Ishikawa (cell line): ENCODE data around the gene PXMP2.

Experiments used
- CEBPB ChIP-seq: IDR thresholded peaks from 2 replicates; pipeline ENCODE4 v1.6.1; 2012
- CREB1 ChIP-seq: IDR thresholded peaks from 2 replicates; pipeline ENCODE4 v1.6.1; 2012; ENCODE audit warnings: low read depth
- EGR1 ChIP-seq: IDR thresholded peaks from 2 replicates; pipeline ENCODE4 v1.6.1; 2012
- EP300 ChIP-seq: IDR thresholded peaks from 2 replicates; pipeline ENCODE4 v1.6.1; 2012; ENCODE audit warnings: borderline replicate concordance
- FOXM1 ChIP-seq: IDR thresholded peaks from 2 replicates; pipeline ENCODE4 v1.6.1; 2012; ENCODE audit warnings: low read depth, borderline replicate concordance
- MAX ChIP-seq: IDR thresholded peaks from 2 replicates; pipeline ENCODE4 v1.6.1; 2012
- NFIC ChIP-seq: IDR thresholded peaks from 2 replicates; pipeline ENCODE4 v1.6.1; 2012
- RAD21 ChIP-seq: IDR thresholded peaks from 2 replicates; pipeline ENCODE4 v1.6.1; 2012; ENCODE audit warnings: low read depth
- REST ChIP-seq: IDR thresholded peaks from 2 replicates; pipeline ENCODE4 v1.6.1; 2012; ENCODE audit warnings: low read depth, mild to moderate bottlenecking
- TAF1 ChIP-seq: IDR thresholded peaks from 2 replicates; pipeline ENCODE4 v1.6.1; 2012; ENCODE audit warnings: low read depth, mild to moderate bottlenecking
- TCF12 ChIP-seq: IDR thresholded peaks from 2 replicates; pipeline ENCODE4 v1.6.1; 2012; ENCODE audit warnings: low read depth
- TEAD4 ChIP-seq: IDR thresholded peaks from 2 replicates; pipeline ENCODE4 v1.6.1; 2012
- USF1 ChIP-seq: IDR thresholded peaks from 2 replicates; pipeline ENCODE4 v1.6.1; 2012
- YY1 ChIP-seq: IDR thresholded peaks from 2 replicates; pipeline ENCODE4 v1.6.1; 2012; ENCODE audit warnings: low read depth
- ZBTB7A ChIP-seq: IDR thresholded peaks from 2 replicates; pipeline ENCODE4 v1.6.1; 2012; ENCODE audit warnings: low read depth

PXMP2 gene

DNA sequence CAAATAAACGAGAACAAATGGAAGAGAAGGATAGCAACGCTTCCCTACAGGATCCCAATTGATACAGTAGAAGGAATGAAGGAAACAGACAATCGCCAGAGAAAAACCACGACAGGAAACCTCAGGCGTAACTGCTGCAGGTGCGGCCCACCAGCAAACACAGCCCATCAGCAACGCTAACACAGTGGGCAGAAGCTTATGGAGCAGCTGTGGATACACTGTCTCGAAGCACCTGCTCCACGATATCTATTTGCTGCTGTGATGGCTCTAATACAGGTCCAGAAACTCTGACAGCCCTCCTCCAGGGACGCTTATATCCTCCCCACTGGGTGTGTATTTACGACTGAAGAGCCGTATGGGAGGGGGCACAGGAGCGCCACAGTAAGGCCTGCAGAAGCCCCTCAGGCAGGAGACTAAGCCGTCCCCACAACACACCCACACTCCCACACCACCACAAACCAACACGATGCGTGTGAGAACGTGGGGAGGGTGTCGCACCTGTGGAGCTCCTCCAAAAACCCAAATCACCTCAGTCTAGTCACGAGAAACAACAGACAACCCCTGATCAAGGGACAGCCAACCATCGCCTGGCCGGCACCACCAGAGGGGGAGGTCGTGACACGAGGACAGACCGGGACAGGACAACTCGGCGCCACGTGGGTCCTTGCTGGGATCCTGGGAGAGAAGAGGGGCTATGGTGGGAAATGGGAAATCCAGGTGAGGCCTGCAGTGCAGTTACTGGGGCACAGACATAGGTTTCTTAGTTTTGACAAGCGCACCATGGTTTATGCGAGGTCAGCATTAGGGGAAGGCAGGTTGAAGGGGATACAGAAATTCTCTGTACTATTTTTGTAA, 24.3 kb upstream of the PXMP2 start:
- TF ChIP-seq FOXM1 (no peak), EGR1 (no peak), TCF12 (no peak), EP300 (no peak), RAD21 (no peak), CREB1 (no peak), NFIC (no peak), CEBPB (no peak), YY1 (no peak), REST (no peak), MAX (no peak), TAF1 (no peak)

DNA sequence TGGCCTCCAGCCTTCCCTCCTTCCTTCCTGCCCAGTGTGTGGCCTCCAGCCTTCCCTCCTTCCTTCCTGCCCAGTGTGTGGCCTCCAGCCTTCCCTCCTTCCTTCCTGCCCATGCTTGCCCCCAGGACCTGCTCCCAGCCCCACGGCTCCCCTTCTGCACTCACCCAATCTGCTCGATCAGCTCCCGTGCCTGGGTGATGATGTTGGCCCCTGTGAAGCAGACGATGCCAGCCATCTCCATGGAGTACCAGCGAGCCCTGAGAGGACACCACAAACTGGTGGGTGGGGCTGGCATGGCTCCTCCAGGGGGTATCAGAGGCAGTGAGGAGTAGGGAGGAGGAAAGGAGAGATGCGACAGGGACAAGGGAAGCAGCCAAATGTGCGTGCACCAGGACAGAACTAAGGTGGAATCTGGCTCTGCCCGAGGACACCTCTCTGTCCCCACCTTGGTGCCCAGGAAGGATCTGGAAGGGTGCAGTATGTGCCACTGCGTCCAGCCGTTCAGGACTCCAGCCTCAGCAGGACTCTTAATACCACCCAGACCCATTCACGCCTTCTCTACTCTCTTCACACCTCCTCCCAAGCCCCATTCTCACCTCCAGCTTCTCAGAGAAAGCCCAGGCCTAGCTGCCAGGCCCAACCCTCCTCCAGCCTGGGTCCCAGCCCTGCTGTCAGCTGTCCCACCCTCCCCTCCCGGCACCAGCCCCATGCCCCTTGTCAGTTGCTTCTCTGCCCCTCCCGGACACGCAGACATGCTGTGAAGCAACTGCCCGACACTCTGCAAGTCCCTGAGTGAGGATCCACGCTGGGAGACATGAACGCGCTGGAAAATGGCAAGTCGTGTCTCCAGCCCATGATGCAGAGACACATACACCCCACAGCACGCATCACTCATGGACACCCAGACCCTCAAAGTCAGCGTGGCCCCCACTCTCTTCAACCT, 22.9 kb upstream of the PXMP2 start:
- TF ChIP-seq EP300: no peak
- no peak for TF ChIP-seq ZBTB7A
- no peak for TF ChIP-seq CEBPB
- TF ChIP-seq TCF12: no peak
- TF ChIP-seq FOXM1: no peak
- no peak for TF ChIP-seq CREB1
- TF ChIP-seq REST: no peak
- no peak for TF ChIP-seq RAD21
- no peak for TF ChIP-seq EGR1
- TF ChIP-seq NFIC: no peak
- no peak for TF ChIP-seq YY1
- TF ChIP-seq USF1: no peak
- TF ChIP-seq MAX: no peak

DNA sequence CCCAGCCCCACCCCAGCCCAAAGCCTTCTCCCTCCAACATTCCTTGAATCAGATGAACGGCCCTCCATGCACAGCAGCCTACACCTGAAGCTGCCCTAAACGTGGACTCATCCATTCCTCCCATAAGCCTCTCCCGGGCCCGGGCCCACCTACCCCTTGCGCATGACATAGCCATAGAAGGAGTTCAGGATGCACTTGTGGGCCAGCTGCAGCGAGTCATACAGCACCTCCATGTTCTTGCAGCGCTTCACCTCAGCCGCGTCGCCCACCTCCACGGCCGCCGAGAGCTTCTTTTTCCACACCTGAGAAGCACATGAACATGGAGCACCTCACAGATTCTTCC, 22.3 kb upstream of the PXMP2 start:
- TF ChIP-seq NFIC: no peak
- TF ChIP-seq EP300: no peak
- TF ChIP-seq USF1: no peak
- TF ChIP-seq REST: no peak
- TF ChIP-seq ZBTB7A: no peak
- TF ChIP-seq RAD21: no peak
- no peak for TF ChIP-seq TAF1
- TF ChIP-seq CREB1: no peak
- no peak for TF ChIP-seq FOXM1
- TF ChIP-seq MAX: no peak
- TF ChIP-seq YY1: no peak
- TF ChIP-seq EGR1: no peak
- TF ChIP-seq TEAD4: no peak
- no peak for TF ChIP-seq CEBPB
- no peak for TF ChIP-seq TCF12
